IPS-20b (cell line): ENCODE measurements around the gene POLE3.

ENCODE experiments used
- H3K27ac ChIP-seq: one replicate; pipeline ENCODE4 v1.5.1; 2013; ENCODE audit warnings: low read length
- H3K27me3 ChIP-seq: 2 replicates; pipeline ENCODE4 v1.6.1; 2013; ENCODE audit warnings: mild to moderate bottlenecking, low read length, inconsistent platforms; ENCODE audit not compliant: insufficient read depth
- H3K36me3 ChIP-seq: 2 replicates; pipeline ENCODE4 v1.6.1; 2013; ENCODE audit warnings: low read depth, mild to moderate bottlenecking, inconsistent platforms, low read length, moderate library complexity; ENCODE audit not compliant: insufficient read depth
- H3K4me1 ChIP-seq: 2 replicates; pipeline ENCODE4 v1.6.1; 2013; ENCODE audit warnings: mild to moderate bottlenecking, control low read depth, inconsistent platforms, low read length, moderate library complexity; ENCODE audit not compliant: insufficient read depth
- H3K4me3 ChIP-seq: 2 replicates; pipeline ENCODE4 v1.5.1; 2013; ENCODE audit warnings: mild to moderate bottlenecking, low read length, inconsistent platforms
- H3K9ac ChIP-seq: 2 replicates; pipeline ENCODE4 v1.6.1; 2013; ENCODE audit warnings: low read depth, mild to moderate bottlenecking, inconsistent platforms, low read length, moderate library complexity
- H3K9me3 ChIP-seq: 2 replicates; pipeline ENCODE4 v1.6.1; 2013; ENCODE audit warnings: mild to moderate bottlenecking, low read depth, low read length, inconsistent platforms; ENCODE audit not compliant: insufficient read depth

POLE3 gene

DNA sequence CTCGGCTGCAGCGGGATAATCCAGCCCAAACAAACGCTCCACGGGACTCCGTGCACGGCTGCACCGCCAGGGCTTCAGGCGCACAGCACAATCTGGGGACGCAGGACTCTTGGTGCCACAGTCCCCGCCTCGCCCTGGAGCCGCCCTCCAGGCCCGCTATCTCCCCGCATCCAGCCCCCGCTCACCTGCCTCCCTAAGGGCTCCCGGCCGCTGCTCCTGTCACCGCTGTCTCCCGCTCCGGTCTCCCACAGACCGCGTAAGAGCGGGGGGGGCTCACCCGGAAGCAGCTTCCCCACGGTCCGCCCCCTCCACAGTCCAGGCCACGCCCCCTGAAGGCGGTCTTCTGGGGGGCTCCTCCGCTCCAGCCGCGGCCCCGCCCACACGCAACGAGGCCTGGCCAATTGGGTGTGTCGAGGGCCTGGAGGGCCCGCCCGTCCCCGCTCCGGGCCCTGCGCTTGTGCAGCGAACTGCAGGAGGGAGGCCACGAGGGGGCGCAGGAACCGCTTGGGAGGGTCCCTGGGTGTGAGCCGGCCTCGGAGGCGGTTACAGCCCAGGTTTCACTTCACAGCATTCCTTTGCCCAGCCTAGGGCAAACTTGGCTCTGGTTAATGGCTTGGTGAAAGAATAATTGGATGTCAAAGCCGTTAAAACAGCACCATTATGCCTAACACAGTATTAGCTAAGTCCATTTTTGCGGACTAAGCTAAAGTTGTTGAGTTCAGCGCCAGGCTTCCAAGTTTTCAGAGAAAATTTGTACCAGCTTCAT is 9.3 kb downstream of the POLE3 start, which contains the start of gene ALAD:
ALAD (minus strand) TSS at position 258 of the 766 bp plus-strand sequence. CDS start 7,725 bp downstream, outside the sequence.
- Histone ChIP-seq H3K9me3 (no peaks in the 10 kb centered on the region), H3K36me3 (no peaks in the 10 kb centered on the region), H3K27ac (no peak within 1 kb of the TSS), H3K27me3 (no peaks in the 10 kb centered on the region), H3K9ac (peak within 1 kb of the TSS; percentile 71), H3K4me1 (no peaks in the 10 kb centered on the region), H3K4me3 (peak within 1 kb of the TSS; percentile 86)

DNA sequence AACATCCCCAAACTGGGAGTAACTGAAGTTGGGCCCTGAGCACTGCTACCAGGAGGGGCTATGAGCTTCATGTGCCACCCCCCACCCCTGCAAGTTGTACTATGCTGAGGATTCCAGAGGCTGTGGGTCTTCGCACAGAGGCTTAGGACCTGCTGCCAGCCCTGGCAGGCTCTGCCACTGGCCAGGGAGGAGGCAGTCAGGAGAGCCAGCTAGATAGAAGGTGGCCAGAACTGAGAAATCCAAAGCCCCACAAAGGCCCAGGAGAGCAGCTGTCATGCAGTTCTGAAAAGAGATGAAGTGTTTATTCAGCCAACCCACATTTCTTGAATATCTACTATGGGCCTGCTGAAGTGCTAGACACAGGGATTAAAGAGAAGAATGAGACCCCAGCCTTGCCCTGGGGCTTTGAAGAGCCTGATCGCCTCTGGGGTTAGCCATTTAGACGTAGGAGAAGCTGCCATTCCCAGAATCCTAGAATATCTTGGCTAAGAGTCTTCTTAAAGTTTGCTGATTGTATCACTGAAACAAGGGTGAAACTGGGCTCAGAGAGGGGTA is 10.8 kb downstream of the POLE3 start:
- Histone ChIP-seq H3K9ac (no peak overlapping the region), H3K27ac (no peak overlapping the region), H3K4me1 (no peaks in the 10 kb centered on the region), H3K4me3 (peak overlapping the region; percentile 86; the same call in 1 of the 2 replicates), H3K27me3 (no peaks in the 10 kb centered on the region), H3K9me3 (no peaks in the 10 kb centered on the region), H3K36me3 (no peaks in the 10 kb centered on the region)

DNA sequence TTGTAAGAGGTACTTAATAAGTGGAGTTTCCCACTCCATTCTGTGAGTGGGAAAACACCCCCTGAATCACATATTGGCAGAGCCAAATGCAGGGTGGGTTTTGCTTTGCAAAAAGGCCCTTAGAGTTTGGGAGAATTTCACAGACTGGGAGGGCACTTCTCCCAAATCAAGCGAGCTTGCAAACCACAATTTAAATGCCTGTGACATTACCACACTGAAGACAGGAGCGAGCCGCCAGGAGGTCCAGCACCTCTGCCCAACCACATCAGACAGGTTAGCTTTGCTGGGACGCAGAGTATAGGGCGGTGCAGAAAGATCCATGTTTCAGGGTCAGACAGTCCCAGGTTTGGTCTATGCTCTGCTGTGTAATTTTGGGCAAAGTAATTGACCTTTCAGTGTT is 11.7 kb downstream of the POLE3 start:
- no peaks in the 10 kb centered on the region for H3K9me3 ChIP-seq
- H3K4me1 ChIP-seq: no peaks in the 10 kb centered on the region
- no peak overlapping the region for H3K27ac ChIP-seq
- H3K27me3 ChIP-seq: no peaks in the 10 kb centered on the region
- no peaks in the 10 kb centered on the region for H3K36me3 ChIP-seq
- H3K4me3 ChIP-seq: no peak overlapping the region
- H3K9ac ChIP-seq: no peak overlapping the region

DNA sequence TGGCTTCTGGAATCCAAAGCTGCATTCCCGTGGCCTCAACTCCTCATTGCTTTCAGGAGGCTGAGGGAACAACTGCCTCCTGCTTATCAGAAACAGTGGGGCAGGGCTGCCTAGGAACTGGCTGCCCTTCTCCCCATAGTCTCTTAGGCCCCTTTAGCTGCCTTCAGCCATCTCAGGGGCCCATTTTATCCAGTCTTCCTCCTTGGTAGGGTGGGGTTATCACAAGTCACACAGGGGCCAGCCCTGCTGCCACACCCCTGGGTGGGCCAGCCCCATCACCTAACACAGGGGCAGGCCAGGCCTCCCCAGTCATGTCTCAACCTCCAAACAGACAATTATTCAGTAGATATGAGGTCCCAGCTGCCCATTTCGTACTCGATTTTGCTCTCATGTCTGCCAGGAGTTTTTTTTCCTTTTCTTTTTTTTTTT is 13.3 kb downstream of the POLE3 start:
- no peak overlapping the region for H3K27ac ChIP-seq
- no peaks in the 10 kb centered on the region for H3K36me3 ChIP-seq
- no peaks in the 10 kb centered on the region for H3K4me1 ChIP-seq
- H3K27me3 ChIP-seq: no peaks in the 10 kb centered on the region
- H3K4me3 ChIP-seq: no peak overlapping the region
- H3K9ac ChIP-seq: no peak overlapping the region
- no peaks in the 10 kb centered on the region for H3K9me3 ChIP-seq

DNA sequence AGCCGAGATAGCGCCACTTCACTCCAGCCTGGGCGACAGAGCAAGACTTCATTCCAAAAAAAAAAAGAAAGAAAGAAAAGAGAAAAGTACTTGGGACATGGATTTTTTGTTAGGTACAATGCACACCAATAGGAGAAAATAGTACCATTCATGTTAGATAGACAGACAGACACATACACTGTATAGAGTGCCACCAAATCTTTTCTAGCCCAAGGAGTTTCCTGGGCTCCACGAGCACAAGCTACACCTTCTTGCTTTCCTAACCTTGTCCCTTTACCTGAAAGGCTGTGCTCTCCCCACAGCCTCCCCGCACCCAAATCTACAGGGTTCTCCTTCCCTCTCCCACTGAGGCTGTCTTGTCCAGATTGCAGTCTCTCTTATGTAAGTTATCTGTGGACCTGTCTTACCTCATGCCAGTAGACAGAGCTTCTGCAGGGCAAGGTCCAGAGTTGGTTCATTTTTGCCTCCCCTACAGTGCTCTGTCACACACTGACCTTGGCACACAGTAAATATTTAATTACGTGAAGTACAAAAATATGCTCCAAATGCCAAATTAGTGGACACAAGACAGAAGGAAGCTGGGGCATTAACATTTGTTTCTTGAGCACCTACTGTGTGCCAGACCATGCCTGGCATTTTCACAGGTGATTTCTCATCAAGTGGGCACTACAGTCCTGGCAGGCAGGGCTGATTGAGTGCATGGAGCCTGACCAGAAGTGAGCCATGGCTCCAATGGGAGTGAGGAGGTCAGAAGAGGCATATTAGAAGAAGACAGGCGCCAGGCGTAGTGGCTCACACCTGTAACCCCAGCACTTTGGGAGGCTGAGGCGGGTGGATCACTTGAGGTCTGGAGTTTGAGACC is 15.2 kb downstream of the POLE3 start:
- Histone ChIP-seq H3K4me1 (no peaks in the 10 kb centered on the region), H3K27ac (no peak overlapping the region), H3K27me3 (no peaks in the 10 kb centered on the region), H3K9ac (no peak overlapping the region), H3K36me3 (0 out of 2 replicates have a peak, but pooled peaks cover 10% of the 10 kb centered on the region), H3K4me3 (no peak overlapping the region), H3K9me3 (no peaks in the 10 kb centered on the region)

DNA sequence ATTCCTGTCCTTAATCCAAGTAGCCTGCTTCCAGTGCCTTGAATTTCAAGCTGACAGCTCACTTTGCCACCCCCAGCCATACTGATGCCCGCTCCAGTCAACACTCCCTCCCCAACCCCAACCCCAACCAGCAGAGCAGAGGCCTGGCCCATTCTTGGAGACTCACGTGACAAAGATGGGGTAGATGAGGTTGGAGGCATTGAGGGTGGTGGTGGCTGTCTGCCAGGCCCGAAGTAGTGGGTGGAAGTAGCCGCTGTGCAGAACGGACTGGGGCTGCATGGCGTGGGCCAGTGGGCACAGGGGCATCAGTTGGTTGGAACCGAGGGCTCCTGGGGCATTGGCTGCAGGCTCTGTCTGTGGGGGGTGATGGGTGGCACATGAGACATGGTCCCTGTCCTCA is 17.2 kb downstream of the POLE3 start:
- H3K27me3 ChIP-seq: no peaks in the 10 kb centered on the region
- peaks cover 16% of the 10 kb centered on the region for H3K36me3 ChIP-seq
- no peak overlapping the region for H3K9ac ChIP-seq
- H3K27ac ChIP-seq: no peak overlapping the region
- no peaks in the 10 kb centered on the region for H3K4me1 ChIP-seq
- H3K9me3 ChIP-seq: no peaks in the 10 kb centered on the region
- no peak overlapping the region for H3K4me3 ChIP-seq

DNA sequence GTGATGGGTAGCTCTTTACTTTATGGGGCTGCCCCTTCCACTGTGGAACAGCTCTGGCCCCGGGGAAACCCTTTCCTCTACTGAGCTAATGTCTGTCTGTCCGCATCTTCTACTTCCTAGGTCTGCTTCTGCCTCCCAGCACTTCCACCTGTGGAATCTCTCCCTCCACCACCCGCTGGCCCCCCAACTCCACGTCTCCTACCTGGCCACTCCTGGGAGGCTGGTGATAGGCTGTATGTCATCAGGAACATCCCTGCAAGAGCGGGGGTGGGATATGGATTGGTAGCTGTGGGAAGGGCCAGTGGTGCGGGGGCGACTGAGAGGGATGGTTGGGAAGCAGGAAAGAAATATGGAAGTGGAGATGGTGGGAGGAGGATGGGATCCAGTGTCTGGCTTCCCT is 18.6 kb downstream of the POLE3 start:
- H3K36me3 ChIP-seq: peaks cover 22% of the 10 kb centered on the region
- H3K9me3 ChIP-seq: no peaks in the 10 kb centered on the region
- no peak overlapping the region for H3K9ac ChIP-seq
- no peak overlapping the region for H3K27ac ChIP-seq
- no peaks in the 10 kb centered on the region for H3K4me1 ChIP-seq
- H3K4me3 ChIP-seq: no peak overlapping the region
- H3K27me3 ChIP-seq: no peaks in the 10 kb centered on the region

DNA sequence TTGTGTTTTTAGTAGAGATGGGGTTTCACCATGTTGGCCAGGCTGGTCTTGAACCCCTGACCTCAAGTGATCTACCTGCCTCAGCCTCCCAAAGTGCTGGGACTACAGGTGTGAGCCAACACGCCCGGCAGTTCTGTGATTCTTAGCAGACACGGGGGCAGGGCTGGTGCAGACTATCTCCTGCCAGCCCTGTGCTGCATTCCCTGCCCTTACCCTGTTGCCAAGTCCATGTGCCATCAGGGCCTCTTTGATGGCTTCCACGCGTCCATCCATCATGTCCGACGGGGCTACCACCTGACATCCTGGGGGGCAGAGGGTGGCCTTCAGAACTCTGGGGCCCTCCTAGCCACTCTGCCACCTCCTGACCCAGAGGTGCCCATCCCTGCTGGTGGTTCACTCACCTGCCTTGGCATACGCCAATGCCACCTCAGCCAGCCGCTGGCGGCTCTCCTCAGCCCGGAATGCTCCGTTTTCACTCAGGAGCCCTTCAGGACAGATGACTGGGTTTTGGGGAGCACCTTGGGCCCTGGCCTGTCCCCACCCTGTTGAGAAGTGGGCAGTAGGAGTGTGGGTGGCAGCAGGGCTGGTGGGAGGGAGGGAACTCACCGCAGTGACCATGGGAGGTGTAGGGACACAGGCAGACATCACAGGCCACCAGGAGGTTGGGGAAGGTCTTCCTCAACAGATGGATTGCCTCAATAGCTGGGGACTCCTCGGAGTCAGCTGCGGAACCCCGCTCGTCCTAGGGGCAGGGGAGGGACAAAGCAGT is 20.1 kb downstream of the POLE3 start:
- H3K27ac ChIP-seq: no peak overlapping the region
- no peaks in the 10 kb centered on the region for H3K4me1 ChIP-seq
- no peaks in the 10 kb centered on the region for H3K9me3 ChIP-seq
- H3K36me3 ChIP-seq: peaks cover 22% of the 10 kb centered on the region
- H3K27me3 ChIP-seq: no peaks in the 10 kb centered on the region
- H3K4me3 ChIP-seq: no peak overlapping the region
- H3K9ac ChIP-seq: no peak overlapping the region

DNA sequence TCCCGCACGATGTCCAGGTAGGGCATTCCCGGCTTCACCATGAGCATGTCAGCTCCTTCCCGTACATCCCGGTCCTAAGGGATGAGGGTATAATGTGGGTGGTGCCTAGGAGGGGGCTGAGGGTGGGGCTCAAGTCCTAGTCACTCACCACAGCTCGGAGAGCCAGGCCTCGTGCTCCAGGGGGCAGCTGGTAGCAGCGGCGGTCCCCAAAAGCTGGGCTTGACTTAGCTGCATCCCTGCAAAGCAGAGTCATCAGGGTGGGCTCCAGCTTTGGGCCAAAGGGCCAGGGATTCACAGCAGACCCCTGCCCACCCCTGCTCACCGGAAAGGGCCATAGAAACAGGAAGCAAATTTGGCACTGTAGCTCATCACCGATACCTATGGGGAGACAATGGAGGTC is 21.0 kb downstream of the POLE3 start:
- no peaks in the 10 kb centered on the region for H3K4me1 ChIP-seq
- peaks cover 22% of the 10 kb centered on the region for H3K36me3 ChIP-seq
- H3K4me3 ChIP-seq: no peak overlapping the region
- H3K9ac ChIP-seq: no peak overlapping the region
- H3K27me3 ChIP-seq: no peaks in the 10 kb centered on the region
- H3K27ac ChIP-seq: no peak overlapping the region
- no peaks in the 10 kb centered on the region for H3K9me3 ChIP-seq

DNA sequence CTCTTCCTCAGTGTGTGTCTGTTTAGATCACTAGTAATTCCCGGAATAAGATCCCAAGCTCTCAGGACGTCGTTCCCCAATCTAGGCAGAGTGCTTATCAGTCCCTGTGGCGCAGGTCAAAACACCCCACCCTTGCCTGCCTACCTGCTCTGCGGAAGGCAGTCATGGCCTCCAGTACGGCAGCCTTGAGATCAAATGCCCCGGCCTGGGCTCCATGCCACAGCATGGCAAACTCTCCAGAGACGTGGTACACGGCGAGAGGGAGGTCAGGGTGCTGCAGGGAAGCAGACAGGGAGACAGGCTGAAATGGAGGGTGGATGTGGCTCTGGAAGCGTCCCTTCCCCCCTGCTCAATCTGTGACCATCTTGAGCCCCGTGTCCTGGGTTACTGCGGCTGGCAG is 21.6 kb downstream of the POLE3 start:
- H3K4me1 ChIP-seq: no peaks in the 10 kb centered on the region
- no peak overlapping the region for H3K9ac ChIP-seq
- H3K27me3 ChIP-seq: no peaks in the 10 kb centered on the region
- H3K36me3 ChIP-seq: peaks cover 22% of the 10 kb centered on the region
- H3K4me3 ChIP-seq: no peak overlapping the region
- no peaks in the 10 kb centered on the region for H3K9me3 ChIP-seq
- H3K27ac ChIP-seq: no peak overlapping the region

DNA sequence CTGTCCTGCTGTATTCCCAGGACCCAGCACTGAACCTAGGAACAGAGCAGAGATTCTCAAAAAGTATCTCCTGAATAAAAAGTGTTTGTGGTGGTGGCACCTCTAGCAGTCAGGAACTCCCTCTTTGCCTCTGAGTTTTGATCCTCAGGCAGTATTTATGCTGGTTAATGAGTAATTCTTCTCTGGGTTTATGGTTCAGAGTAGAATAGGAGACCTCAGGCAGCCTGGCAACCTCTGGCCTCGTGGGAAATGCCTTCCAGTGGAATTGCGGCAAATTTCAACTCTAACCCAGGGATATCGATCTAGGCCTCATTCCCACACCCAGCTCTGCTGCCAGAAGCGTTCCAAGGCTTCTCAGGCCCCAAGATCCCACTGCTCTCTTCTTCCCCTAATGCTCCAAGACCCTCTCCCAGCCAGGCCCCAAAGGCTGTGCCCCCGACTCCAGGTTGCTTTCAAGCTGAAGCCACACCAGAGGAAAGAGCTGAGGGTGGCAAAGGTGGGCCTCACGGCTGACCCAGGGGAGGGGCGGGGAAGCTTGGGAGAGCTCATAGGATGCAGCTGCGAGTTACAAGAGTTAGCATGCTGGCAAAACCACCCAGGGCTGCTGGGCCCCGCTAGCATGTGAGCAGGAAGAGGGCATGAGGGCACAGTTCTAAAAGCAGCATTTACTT is 22.8 kb downstream of the POLE3 start:
- Histone ChIP-seq H3K9me3 (no peaks in the 10 kb centered on the region), H3K4me1 (no peaks in the 10 kb centered on the region), H3K9ac (no peak overlapping the region), H3K36me3 (peaks cover 22% of the 10 kb centered on the region), H3K27ac (no peak overlapping the region), H3K27me3 (no peaks in the 10 kb centered on the region), H3K4me3 (no peak overlapping the region)
